Astrocyte of the spinal cord (primary cell): Measurements from ENCODE around the gene TSPEAR.

Source experiments
- DNase-seq: peaks from one replicate; pipeline ENCODE4 v3.0.0; 2011; ENCODE audit warnings: low read depth, low spot score
- H3K4me3 ChIP-seq: 2 replicates; pipeline ENCODE4 v1.5.1; 2011; ENCODE audit warnings: low read depth, mild to moderate bottlenecking, low read length, moderate library complexity
- CTCF ChIP-seq: IDR thresholded peaks from 2 replicates; pipeline ENCODE4 v1.5.1; 2012; ENCODE audit warnings: low read depth, mild to moderate bottlenecking, low read length, inconsistent platforms
- in situ Hi-C: cut with HindIII; loops from 2 replicates; pipeline ENCODE4 v1.10.0; 2017; ENCODE audit warnings: low sequenced_read_pairs

The TSPEAR gene

GRCh38 chr21:44448651-44449131 is 262.7 kb downstream of the TSPEAR start:
- in situ Hi-C loops: no loop called here
- no peak for DNase-seq
- no peak overlapping the region for H3K4me3 ChIP-seq
- no peak for TF ChIP-seq CTCF
